H1 (cell line): ENCODE data around the gene MAPK8IP3. TPM values are rescaled to one million over a fixed set of nuclear protein-coding genes. Genes with fewer than 3 reads are reported as not detected.

Experiments used
- CTCF ChIP-seq, 3 experiments: IDR thresholded peaks; 1 replicate in 2 of 3; 2 replicates in 1 of 3; pipeline versions ENCODE4 v1.5.1 to v1.6.1; 2011; ENCODE audit warnings: low read length in 3 of 3, mild to moderate bottlenecking in 3 of 3, inconsistent platforms in 2 of 3, low read depth in 1 of 3, moderate library complexity in 1 of 3; ENCODE audit not compliant: insufficient read depth in 1 of 3; ENCODE audit errors: control extremely low read depth in 1 of 3
- EGR1 ChIP-seq: IDR thresholded peaks from 2 replicates; pipeline ENCODE4 v1.6.1; 2011; ENCODE audit warnings: low read depth, low read length, borderline replicate concordance
- EZH2 ChIP-seq: fragments of 200-600 bp; sonication (generic); IDR thresholded peaks from 2 replicates; pipeline ENCODE4 v1.7.1; 2012; ENCODE audit warnings: low read depth, mild to moderate bottlenecking, moderate library complexity, low read length, inconsistent platforms; ENCODE audit not compliant: severe bottlenecking
- GABPA ChIP-seq: IDR thresholded peaks from 2 replicates; pipeline ENCODE4 v1.6.1; 2011; ENCODE audit warnings: mild to moderate bottlenecking, low read length, moderate library complexity, borderline replicate concordance; ENCODE audit not compliant: insufficient read depth
- GTF2F1 ChIP-seq: IDR thresholded peaks from 2 replicates; pipeline ENCODE4 v1.6.1; 2012; ENCODE audit warnings: low read depth, low read length, improper control_type of control experiment, borderline replicate concordance
- POLR2A ChIP-seq, 2 experiments: IDR thresholded peaks; 1 replicate in 1 of 2; 2 replicates in 1 of 2; pipeline ENCODE4 v1.6.1; 2011; ENCODE audit warnings: low read depth in 2 of 2, low read length in 2 of 2, mild to moderate bottlenecking in 2 of 2; ENCODE audit errors: control extremely low read depth in 1 of 2
- RNF2 ChIP-seq: fragments of 200-900, 300-1000 bp; sonication (generic); IDR thresholded peaks from 2 replicates; pipeline ENCODE4 v1.7.1; 2016; ENCODE audit warnings: borderline replicate concordance, low read depth, mild to moderate bottlenecking, antibody characterized with exemption, low read length; ENCODE audit not compliant: poor library complexity, severe bottlenecking; ENCODE audit errors: missing control alignments
- SP4 ChIP-seq: IDR thresholded peaks from 2 replicates; pipeline ENCODE4 v1.6.1; 2012; ENCODE audit warnings: low read length, inconsistent platforms
- TEAD4 ChIP-seq: IDR thresholded peaks from 2 replicates; pipeline ENCODE4 v1.6.1; 2012; ENCODE audit warnings: low read depth, low read length, inconsistent platforms, mixed read lengths
- polyA plus RNA-seq, 7 experiments: library from polyadenylated mRNA; depleted of rRNA in 3 of 7; stranded (reverse) in 5 of 7; unstranded in 2 of 7; fragments of >200 nt in 5 of 7; fragments of 200-250 nt in 2 of 7; gene quantifications; 1 replicate in 5 of 7; 2 replicates in 1 of 7; 4 replicates in 1 of 7; pipeline versions ENCODE4 v1.2.1 to v1.2.3, GENCODE V29; 2011 to 2013; ENCODE audit warnings: missing spikeins in 2 of 7, mixed read lengths in 2 of 7
- total RNA-seq: library from RNA; stranded (reverse); fragmentation: NEBNext Ultra II Directional; extraction: Animal tissue kit (Norgen Biotek cat#: 25700); gene quantifications from 2 replicates; pipeline ENCODE4 v1.2.1, GENCODE V29; 2021

Gene MAPK8IP3
- total and polyA plus RNA-seq, 2 of the 8 experiments (the other 6 are each of a cell fraction or from before 2014, with no cell fraction given), result 16.9 to 43.4 TPM

GRCh38 chr16:1781254-1781653 is 75.3 kb downstream of the MAPK8IP3 start (continued):
- TF ChIP-seq CTCF (IDR thresholded peaks at IDR 0.05; ENCODE audit: control extremely low read depth in 1 of 3, insufficient read depth in 1 of 3, low read depth in 1 of 3, low read length in 3 of 3) (no peak), GTF2F1 (no peak), EZH2 (no peak), EGR1 (no peak), RNF2 (no peak), POLR2A (IDR thresholded peaks at IDR 0.05; ENCODE audit: control extremely low read depth in 1 of 2, low read depth in 2 of 2, low read length in 2 of 2) (no peak), SP4 (no peak), GABPA (no peak), TEAD4 (no peak)
